ENCODE measurements around the gene PARL.

Gene PARL

GRCh38 chr3:183854318-183855035 lies 30.2 kb downstream of the PARL start:
- DNase-seq (ENCODE audit: low read depth in 2 of 2): peak in 1 of 2 experiments; percentile 3

GRCh38 chr3:183845608-183846288 lies 38.9 kb downstream of the PARL start:
- DNase-seq (ENCODE audit: low read depth in 2 of 2): peak; percentile 24 to 31

- DNase-seq (ENCODE audit: low read depth in 2 of 2): no peak
Observed at GRCh38 chr3:183845090-183845489, 39.6 kb downstream of the PARL start.

- peak; percentile 59 to 60 for DNase-seq (ENCODE audit: low read depth in 2 of 2)
Observed at GRCh38 chr3:183844606-183845005, 40.1 kb downstream of the PARL start.

- no peak for DNase-seq (ENCODE audit: low read depth in 2 of 2)
Observed at GRCh38 chr3:183839751-183840150, 44.9 kb downstream of the PARL start.

GRCh38 chr3:183837894-183838293 lies 46.8 kb downstream of the PARL start:
- no peak for DNase-seq (ENCODE audit: low read depth in 2 of 2)

GRCh38 chr3:183837390-183837789 lies 47.3 kb downstream of the PARL start:
- no peak for DNase-seq (ENCODE audit: low read depth in 2 of 2)

GRCh38 chr3:183833516-183833915 lies 51.2 kb downstream of the PARL start:
- DNase-seq (ENCODE audit: low read depth in 2 of 2): no peak

GRCh38 chr3:183830187-183830586 lies 54.5 kb downstream of the PARL start:
- no peak for DNase-seq (ENCODE audit: low read depth in 2 of 2)

- no peak for DNase-seq (ENCODE audit: low read depth in 2 of 2)
Observed at GRCh38 chr3:183829466-183829865, 55.2 kb downstream of the PARL start.

- DNase-seq (ENCODE audit: low read depth in 2 of 2): no peak
Observed at GRCh38 chr3:183828538-183828870, 56.2 kb downstream of the PARL start.

- no peak for DNase-seq (ENCODE audit: low read depth in 2 of 2)
Observed at GRCh38 chr3:183827809-183828537, 56.7 kb downstream of the PARL start.

- no peak for DNase-seq (ENCODE audit: low read depth in 2 of 2)
Observed at GRCh38 chr3:183826448-183827250, 58.0 kb downstream of the PARL start.

- DNase-seq (ENCODE audit: low read depth in 2 of 2): peak; percentile 21 to 24
Observed at GRCh38 chr3:183825456-183826161, 59.1 kb downstream of the PARL start, which contains the start of gene MAP6D1. TSS of gene MAP6D1 (minus strand) at chr3:183825577. CDS start at chr3:183825547, 30 bp downstream.

- no peak for DNase-seq (ENCODE audit: low read depth in 2 of 2)
Observed at GRCh38 chr3:183824761-183825455, 59.8 kb downstream of the PARL start.

- DNase-seq (ENCODE audit: low read depth in 2 of 2): no peak
Observed at GRCh38 chr3:183823963-183824362, 60.7 kb downstream of the PARL start.

- no peak for DNase-seq (ENCODE audit: low read depth in 2 of 2)
Observed at GRCh38 chr3:183822631-183823030, 62.0 kb downstream of the PARL start.

- no peak for DNase-seq (ENCODE audit: low read depth in 2 of 2)
Observed at GRCh38 chr3:183819831-183820230, 64.8 kb downstream of the PARL start.

GRCh38 chr3:183818706-183819624 lies 65.7 kb downstream of the PARL start:
- no peak for DNase-seq (ENCODE audit: low read depth in 2 of 2)
